GM21576 (cell line): ENCODE results near the gene ABHD16B.
"Not testable (repeated sequence)": the region's sequence is repeated elsewhere in the genome, so short reads cannot be mapped to it uniquely, and the experiment has no call there.

Experiments
- ATAC-seq: cut with Tn5 transposase; IDR thresholded peaks from one replicate; pipeline ENCODE4 v1.9.1; 2021; ENCODE audit warnings: mild to moderate bottlenecking, moderate library complexity; ENCODE audit not compliant: unreplicated experiment

Gene ABHD16B

GRCh38 chr20:63877755-63878470 lies 16.6 kb downstream of the ABHD16B start:
- ATAC-seq: no peak

DNA sequence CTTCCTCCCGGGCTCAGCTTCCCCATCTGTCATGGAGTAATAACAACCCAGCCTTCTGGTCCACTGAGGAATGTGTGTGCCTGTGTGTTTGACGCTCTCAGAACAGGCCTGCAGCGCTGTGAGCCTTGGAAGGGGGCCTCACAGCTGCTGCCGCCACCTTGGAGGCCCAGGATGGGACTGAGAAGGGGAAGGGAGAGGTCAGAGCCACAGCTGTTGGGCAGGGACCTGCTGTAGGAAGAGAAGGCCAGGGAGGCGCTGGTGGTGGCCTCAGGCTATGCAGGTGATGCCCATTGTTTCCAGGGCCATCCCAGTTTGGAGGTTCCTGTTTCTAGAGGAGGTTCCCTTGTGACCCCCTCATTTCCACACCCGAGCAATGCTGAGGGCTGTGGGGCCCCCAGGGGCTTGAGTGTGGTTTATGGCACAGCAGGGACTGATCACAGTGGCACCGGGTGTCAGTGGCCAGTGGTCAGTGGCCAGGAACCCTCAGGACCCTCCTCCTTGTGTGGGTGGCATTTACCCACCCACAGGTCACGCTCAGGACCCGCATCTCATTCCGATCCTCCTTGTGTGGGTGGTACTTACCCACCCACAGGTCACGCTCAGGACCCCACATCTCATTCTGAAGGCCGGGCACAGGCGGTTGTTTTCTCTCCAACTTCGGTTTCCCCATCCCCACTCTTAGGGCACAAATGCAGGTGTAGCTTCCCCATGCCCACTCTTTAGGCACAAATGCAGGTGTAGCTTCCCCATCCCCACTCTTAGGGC lies 17.8 kb downstream of the ABHD16B start:
- no peak for ATAC-seq

DNA sequence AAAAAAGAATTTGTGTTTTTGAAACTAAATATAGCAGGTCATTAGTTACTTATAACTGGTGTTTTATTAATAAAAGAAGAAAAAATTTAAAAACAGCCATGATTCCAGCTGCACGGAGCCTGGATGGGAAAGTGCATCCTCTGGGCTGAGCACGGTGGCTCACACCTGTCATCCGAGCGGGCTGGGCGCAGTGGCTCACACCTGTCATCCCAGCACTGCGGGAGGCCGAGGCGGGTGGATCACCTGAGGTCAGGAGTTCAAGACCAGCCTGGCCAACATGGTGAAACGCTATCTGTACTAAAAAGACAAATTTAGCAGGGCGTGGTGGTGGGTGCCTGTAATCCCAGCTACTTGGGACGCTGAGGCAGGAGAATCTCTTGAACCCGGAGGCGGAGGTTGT lies 19.6 kb downstream of the ABHD16B start:
- ATAC-seq: not testable (repeated sequence)

GRCh38 chr20:63881451-63882226 lies 20.3 kb downstream of the ABHD16B start:
- no peak for ATAC-seq

GRCh38 chr20:63882257-63883200 lies 21.2 kb downstream of the ABHD16B start:
- ATAC-seq: no peak

GRCh38 chr20:63883201-63883593 lies 21.9 kb downstream of the ABHD16B start:
- no peak for ATAC-seq

DNA sequence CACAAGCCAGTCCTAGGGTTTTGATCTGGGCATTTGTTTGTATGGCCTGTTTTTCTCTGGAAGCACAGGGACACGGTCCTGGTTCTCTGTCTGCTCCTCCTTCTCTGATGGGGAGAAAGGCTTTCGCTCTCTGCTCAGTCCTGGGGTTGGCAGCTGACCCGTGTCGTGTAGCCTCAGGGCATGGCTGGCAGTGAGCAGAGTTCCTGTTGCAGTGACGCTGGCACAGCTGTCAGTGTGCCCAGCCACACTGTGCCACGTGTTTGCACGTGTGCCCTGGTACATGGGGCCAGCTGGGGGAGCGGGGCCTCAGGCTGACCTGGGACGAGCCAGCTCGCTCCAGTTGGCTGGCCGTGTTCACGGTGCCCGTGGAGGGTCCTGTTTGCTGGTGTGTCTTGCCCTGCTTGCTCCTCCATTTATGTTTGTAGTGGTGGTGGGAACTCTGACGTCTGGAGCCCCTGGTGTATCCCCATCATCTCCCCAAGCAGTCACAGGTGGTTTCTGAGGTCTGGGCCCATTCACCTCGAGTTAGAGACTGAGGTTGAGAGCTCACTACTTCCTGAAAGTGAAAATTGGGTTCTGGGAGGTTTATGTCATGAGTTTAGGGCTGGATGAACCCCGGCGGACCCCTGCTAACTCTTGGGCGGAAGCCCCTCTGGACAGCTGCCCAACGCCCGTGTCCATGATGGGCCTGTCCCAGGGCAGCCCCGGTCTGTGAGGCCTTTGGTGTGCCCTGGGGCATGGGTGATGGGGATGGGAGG lies 23.4 kb downstream of the ABHD16B start:
- ATAC-seq: no peak

- ATAC-seq: no peak
Measured at GRCh38 chr20:63885264-63886053, 24.2 kb downstream of the ABHD16B start.

DNA sequence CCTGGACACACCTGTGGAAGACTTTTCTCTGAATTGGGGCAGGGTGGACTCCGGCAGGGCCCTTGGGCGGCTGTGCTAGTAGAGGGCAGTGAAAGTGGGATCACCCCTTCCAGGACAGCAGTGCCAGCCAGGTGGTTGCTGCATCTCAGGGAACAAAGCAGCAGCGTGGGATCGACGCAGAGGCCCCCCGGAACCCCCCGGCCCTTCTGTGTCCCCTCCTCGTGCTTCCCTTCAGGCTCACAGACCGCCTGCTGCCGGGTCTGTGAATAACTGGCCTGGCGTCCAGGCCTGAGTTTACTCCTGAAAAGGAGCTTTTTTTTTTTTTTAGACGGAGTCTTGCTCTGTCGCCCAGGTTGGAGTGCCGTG lies 24.7 kb downstream of the ABHD16B start:
- no peak for ATAC-seq

DNA sequence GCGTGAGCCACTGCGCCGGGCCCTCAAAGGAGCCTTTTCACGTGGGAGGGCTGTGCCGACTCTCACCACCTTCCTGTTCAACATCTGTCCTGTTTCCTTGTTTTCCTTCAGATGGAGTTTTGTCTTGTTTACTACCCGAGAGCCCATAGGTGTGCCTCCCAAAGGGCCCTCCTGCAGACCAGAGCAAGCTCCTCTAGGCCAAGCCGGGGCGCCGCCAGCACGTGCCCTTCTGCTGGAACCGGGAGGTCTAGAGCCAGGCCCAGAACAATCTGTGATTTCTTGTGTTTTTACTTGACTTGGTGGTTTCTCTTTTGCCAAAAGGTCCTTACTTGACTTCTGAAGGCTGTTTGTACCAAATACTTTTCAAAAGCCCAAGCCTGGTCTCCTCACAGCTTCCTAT lies 25.6 kb downstream of the ABHD16B start:
- no peak for ATAC-seq

DNA sequence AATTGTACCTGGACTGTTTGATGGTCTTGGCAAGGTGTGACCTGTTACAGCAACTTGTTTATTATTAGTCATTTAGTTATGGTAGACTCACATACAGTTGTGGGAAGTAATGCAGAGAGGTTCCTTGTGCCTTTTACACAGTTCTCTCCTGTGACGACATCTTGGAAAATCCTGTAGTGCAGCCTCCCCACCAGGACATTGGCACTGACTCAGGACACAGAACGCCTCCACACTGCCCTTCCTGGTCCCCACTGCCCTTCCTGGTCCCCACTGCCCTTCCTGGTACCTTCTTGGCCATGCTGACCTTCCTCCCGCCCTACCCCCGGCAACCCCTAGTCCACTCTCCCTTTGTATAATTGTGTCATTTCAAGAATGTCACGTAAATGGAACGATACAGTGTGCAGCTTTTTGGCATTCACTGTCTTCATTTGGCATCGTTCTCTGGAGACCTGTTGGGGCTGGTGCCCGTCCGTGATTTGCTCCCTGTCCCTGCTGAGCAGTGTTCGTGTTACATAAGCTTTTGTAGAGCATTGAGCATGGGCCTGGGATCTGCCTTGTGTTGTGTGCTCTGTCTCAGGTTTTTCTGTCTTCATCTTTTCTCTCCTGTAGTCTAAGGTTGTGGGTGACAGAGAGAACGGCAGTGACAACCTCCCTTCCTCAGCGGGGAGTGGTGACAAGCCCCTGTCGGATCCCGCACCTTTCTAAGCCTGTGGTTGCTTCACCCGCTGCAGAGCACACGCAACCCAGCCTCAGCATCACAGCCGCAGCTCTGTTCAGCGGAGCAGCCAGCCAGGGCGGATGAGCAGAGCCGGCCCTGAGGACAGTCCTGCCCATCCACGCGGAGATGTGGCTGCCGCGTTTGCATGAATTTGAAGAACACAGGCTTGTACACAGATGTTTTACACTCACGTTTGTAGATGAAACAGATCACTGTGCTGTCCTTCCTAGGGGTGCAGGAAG lies 28.2 kb downstream of the ABHD16B start:
- no peak for ATAC-seq

DNA sequence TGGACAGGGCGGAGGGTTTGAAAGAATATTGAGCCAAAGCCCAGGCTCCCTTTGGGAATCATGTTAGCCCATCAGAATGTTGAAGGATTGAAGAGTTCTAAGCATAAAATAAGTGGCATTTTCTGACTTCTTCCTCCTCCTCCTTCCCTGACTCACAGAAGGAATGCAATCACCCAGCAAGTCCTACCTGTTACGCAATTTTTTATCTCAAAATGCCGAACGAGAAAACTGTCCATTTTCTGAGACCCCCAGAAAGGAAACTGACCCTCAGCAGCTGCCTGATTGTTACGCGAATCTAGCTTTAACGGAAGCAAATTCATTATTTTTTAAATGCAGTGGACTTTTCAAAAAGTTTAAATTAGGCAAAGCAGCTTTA lies 28.9 kb downstream of the ABHD16B start:
- no peak for ATAC-seq

GRCh38 chr20:63890616-63891015 lies 29.3 kb downstream of the ABHD16B start:
- ATAC-seq: no peak

GRCh38 chr20:63891061-63892002 lies 30.0 kb downstream of the ABHD16B start:
- ATAC-seq: no peak

DNA sequence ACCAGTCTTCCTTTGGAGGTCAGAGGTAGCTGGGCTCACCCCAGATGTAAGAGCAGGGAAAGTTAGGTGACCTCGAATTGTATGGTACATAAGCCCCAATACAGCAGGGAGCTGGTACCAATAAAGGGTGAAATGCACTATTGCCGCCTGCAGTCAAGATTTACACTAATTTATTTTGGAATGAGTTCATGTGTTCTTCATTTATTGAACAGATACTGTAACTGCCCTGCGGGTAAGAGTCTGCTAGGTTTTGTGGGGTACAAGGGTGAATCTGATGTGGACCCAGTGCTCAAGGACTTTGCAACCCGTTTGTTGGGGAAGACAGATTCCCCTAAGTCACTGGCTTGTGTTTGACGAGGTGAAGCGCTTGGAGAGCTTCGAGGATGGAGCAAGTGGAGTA lies 31.1 kb downstream of the ABHD16B start:
- no peak for ATAC-seq

DNA sequence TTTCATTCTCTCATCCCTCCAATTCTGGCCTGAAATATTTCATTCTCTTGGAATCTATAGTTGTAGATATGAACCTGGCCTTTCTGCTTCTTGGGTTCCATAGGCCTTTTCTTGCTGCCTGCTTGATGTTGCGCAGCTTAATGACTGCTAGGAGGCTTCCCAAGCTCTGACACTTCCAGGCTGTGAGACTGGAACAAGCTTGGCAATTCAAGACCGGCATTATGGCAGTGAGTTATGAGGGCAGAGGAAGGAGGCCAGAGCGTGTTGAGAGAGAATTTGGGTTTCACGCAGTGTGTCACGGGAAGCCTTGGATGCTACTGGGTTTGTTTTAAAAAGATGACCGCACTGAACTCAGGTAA lies 32.7 kb downstream of the ABHD16B start:
- no peak for ATAC-seq
